Ovary (tissue), 9 donors: ENCODE measurements around the gene NTRK2. TPM values are rescaled to one million over a fixed set of nuclear protein-coding genes. Genes with fewer than 3 reads are reported as not detected.

ENCODE experiments used
- DNase-seq, 5 donors: peaks; one replicate each; pipeline ENCODE4 v3.0.0-alpha.2; 2019 to 2020
- H3K27ac ChIP-seq, 2 donors: fragments of 200-600 bp; one replicate each; pipeline versions ENCODE4 v1.5.1 to v1.8.0; 2019 to 2022
- H3K27me3 ChIP-seq: fragments of 200-600 bp; one replicate; pipeline ENCODE4 v1.8.0; 2022
- H3K36me3 ChIP-seq: fragments of 200-600 bp; sonication (generic); one replicate; pipeline ENCODE4 v1.5.1; 2019
- H3K4me1 ChIP-seq: one replicate; pipeline ENCODE4 v1.8.1; 2013; ENCODE audit warnings: mild to moderate bottlenecking, moderate library complexity; ENCODE audit not compliant: insufficient read depth
- H3K4me3 ChIP-seq: fragments of 200-600 bp; sonication (generic); one replicate; pipeline ENCODE4 v1.5.1; 2017
- H3K9me3 ChIP-seq, 2 donors: fragments of 200-600 bp in 1 of 2; sonication (generic) in 1 of 2; one replicate each; pipeline versions ENCODE4 v1.5.1 to v1.8.1; 2013 to 2019; ENCODE audit warnings: mild to moderate bottlenecking in 1 of 2, moderate library complexity in 1 of 2
- CTCF ChIP-seq, 3 donors: fragments of 450-650 bp in 2 of 3; fragments of 200-600 bp in 1 of 3; IDR thresholded peaks; one replicate each; pipeline versions ENCODE4 v1.5.1 to v1.8.0; 2016 to 2022; ENCODE audit warnings: antibody characterized with exemption in 3 of 3, mild to moderate bottlenecking in 1 of 3
- EP300 ChIP-seq: sonication (generic); formaldehyde crosslinking; IDR thresholded peaks from one replicate; pipeline ENCODE4 v1.6.1; 2017; ENCODE audit warnings: antibody characterized with exemption
- POLR2A ChIP-seq: fragments of 450-650 bp; IDR thresholded peaks from one replicate; pipeline ENCODE4 v1.6.1; 2017; ENCODE audit warnings: antibody characterized with exemption, mild to moderate bottlenecking, moderate library complexity
- WGBS, 3 donors: extraction: QIAGEN DNeasy Blood & Tissue Kit in 1 of 3; methylation state at CpG; one replicate each; pipeline versions ENCODE4 v1.1.5 to v1.1.7; 2013 to 2017; 5-methylcytosine and 5-hydroxymethylcytosine counted together
- intact Hi-C, 4 donors: fragments of 100-400 bp; cut with DNase I; formaldehyde crosslinking; loops; one replicate each; pipeline versions ENCODE4 v1.11.0 to v1.15.1; 2022 to 2023
- polyA plus RNA-seq, 2 donors: library from polyadenylated mRNA; stranded (reverse); fragments of 200-250 nt in 1 of 2; fragments of 350-450 nt in 1 of 2; fragmentation: Illumina TruSeq in 1 of 2; extraction: RNeasy Lipid Tissue Mini Kit (QIAGEN cat#74804) in 1 of 2; gene quantifications; one replicate each; pipeline ENCODE4 v1.2.3, GENCODE V29; 2013 to 2014
- total RNA-seq, 7 donors: library from RNA; depleted of rRNA in 2 of 7; stranded (reverse); fragments of >200 nt in 2 of 7; fragmentation: NEBNext Ultra II Directional in 3 of 7; extraction: Animal tissue kit (Norgen Biotek cat#: 25700) in 3 of 7; gene quantifications; one replicate each; pipeline versions ENCODE4 v1.1.0 to v1.2.4, GENCODE V29; 2016 to 2023
- donor health status: DM: no; HTN: no; CAD: no; lungs with moderate emphysema.
- donor health status: DM: no; HTN: no; CAD: no.
- donor health status: Bipolar disorder and iron deficiency.
- donor health status: DM: yes; HTN: yes; CAD: no.
- donor health status: DM: no; HTN: no; CAD: no.
- donor health status: DM: yes; HTN: yes; CAD: no.

NTRK2 gene
- total and polyA plus RNA-seq, 9 donors: 6.4 to 31.1 (median 10.8) TPM

DNA sequence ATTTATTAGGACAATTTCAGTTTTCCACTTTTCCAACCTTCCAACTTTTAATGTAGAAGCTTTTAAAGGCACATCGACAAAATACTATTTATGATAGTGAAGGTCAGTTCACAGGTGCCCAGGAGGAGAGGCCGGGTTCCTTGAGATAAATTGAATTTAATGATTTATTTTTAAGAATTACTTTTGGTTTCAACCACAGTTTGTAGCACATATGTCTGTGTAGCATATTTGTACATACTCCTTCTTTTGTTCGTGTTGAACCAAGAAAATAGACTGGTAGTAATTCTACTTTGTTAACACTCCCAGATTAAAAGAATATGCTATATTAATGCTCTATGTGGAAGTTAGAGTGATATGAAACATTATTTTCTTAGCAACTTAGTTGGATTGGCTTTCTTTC, 46.7 kb downstream of the NTRK2 start:
- no peak for DNase-seq
- Histone ChIP-seq H3K27me3 (no peaks in the 10 kb centered on the region), H3K4me3 (no peak overlapping the region), H3K27ac (no peak overlapping the region), H3K9me3 (no peaks in the 10 kb centered on the region), H3K4me1 (no peaks in the 10 kb centered on the region), H3K36me3 (no peaks in the 10 kb centered on the region)
- no peak for TF ChIP-seq POLR2A
- TF ChIP-seq EP300: no peak
- TF ChIP-seq CTCF (IDR thresholded peaks at IDR 0.05): no peak
- 71 to 78% (median 72%) methylated on average over 3 of the region's 3 CpGs for WGBS, 3 donors
- intact Hi-C loops: no loop called here

- H3K4me1 ChIP-seq: no peaks in the 10 kb centered on the region
- no peaks in the 10 kb centered on the region for H3K9me3 ChIP-seq
- no peaks in the 10 kb centered on the region for H3K36me3 ChIP-seq
- no peak overlapping the region for H3K4me3 ChIP-seq
- H3K27ac ChIP-seq: no peak overlapping the region
- H3K27me3 ChIP-seq: no peaks in the 10 kb centered on the region
- no peak for DNase-seq
- intact Hi-C loops: no loop called here
- WGBS, 3 donors: 67 to 80% (median 72%) methylated on average over 5 of the region's 5 CpGs
- no peak for TF ChIP-seq POLR2A
- no peak for TF ChIP-seq EP300
- TF ChIP-seq CTCF (IDR thresholded peaks at IDR 0.05): no peak
These were observed 48.9 kb downstream of the NTRK2 start for GRCh38 chr9:84718476-84718875.

- intact Hi-C loops: no loop called here
- whole genome bisulfite sequencing, 3 donors: 91 to 92% (median 91%) methylated on average over 5 of the region's 5 CpGs
- no peak for DNase-seq
These were observed 53.0 kb downstream of the NTRK2 start for GRCh38 chr9:84722388-84722989.

GRCh38 chr9:84723426-84723825, 53.9 kb downstream of the NTRK2 start:
- no peaks in the 10 kb centered on the region for H3K36me3 ChIP-seq
- H3K9me3 ChIP-seq: no peaks in the 10 kb centered on the region
- no peak for DNase-seq
- H3K4me1 ChIP-seq: no peaks in the 10 kb centered on the region
- no peak overlapping the region for H3K4me3 ChIP-seq
- intact Hi-C loops: no loop called here
- H3K27me3 ChIP-seq: no peaks in the 10 kb centered on the region
- no peak for TF ChIP-seq CTCF (IDR thresholded peaks at IDR 0.05)
- TF ChIP-seq EP300: no peak
- no peak for TF ChIP-seq POLR2A
- no peak overlapping the region for H3K27ac ChIP-seq
- 90 to 98% (median 93%) methylated on average over 3 of the region's 3 CpGs for WGBS, 3 donors

More at GRCh38 chr9:84722388-84722989, 53.0 kb downstream of the NTRK2 start:
- Histone ChIP-seq H3K4me3 (no peak overlapping the region), H3K4me1 (no peaks in the 10 kb centered on the region), H3K27ac (no peak overlapping the region), H3K27me3 (no peaks in the 10 kb centered on the region), H3K9me3 (no peaks in the 10 kb centered on the region), H3K36me3 (no peaks in the 10 kb centered on the region)
- TF ChIP-seq EP300 (no peak), POLR2A (no peak), CTCF (IDR thresholded peaks at IDR 0.05) (no peak)
